ENCODE results near the gene MMRN1. TPM values are rescaled to one million over a fixed set of nuclear protein-coding genes. Genes with fewer than 3 reads are reported as not detected.

Gene MMRN1
- total RNA-seq, 2 donors from 2014 or later: 8.0 to 12.5 TPM

DNA sequence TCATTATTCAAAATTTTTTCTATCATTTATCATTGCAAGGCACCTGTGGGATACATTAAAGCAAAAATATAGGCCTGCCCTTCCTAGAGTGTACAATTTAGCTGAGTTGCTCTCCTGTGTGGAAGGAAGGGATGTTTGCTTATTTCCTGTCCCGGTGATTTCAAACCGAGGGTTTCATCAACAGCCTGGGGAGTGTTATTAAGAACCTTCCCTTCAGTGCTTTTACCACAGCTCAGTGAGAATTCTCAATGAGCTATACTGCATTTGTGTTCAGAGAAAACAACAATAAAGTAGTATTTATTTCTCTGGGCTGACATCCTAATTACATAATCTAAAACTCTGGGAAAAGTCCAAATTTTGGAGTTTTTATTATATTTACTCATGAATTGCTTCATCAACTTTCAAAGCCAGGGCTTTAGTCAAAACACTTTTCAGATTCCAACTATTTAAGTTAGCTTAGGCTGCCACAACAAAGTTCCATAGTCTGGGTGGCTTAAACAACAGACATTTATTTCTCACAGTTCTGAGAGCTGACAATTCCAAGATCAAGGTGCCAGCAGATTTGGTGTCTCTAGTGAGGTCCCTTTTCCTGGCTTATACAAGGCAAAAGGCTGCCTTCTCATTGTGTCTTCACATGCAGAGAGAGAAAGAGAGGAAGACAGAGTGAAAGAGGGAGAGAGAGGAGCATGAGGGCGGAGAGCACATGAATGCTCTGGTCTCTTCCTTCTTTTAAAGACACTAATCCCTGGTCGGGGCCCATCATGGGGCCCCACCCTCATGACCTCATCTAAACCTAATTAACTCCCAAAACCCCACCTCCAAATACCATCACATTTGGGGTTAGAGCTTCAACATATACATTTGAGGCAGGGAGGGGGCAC lies 62.6 kb downstream of the MMRN1 start:
- intact Hi-C loops (cut with DNase I): no loop called here
- no peak for DNase-seq

DNA sequence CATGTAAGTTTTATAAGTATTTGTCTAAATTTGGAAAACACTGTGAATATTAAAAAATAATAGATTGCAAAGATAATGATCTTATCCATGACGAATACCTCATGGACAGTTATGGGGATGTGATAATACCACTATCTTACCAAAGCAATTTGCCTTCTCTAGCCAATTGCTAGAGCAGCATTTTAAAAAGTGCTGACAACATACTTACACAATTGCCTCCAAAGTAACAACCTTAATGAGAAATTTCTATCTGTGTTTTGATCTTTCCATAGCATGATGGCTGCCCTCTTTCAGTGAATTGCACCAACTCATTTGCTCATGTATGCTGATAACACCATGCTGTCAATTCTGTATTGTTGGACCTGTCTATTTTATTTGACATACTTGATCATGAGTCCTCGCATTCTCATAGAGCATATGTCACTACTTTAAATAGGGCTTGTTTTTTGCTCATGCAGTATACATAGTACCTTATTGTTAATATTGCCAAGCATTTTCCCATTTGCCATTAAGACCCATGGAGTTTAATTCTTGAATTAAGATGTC lies 87.2 kb downstream of the MMRN1 start:
- intact Hi-C loops (cut with DNase I): no loop called here
- ATAC-seq (no peak), DNase-seq (no peak)

More for the DNA sequence above, 62.6 kb downstream of the MMRN1 start:
- no peak for ATAC-seq

DNA sequence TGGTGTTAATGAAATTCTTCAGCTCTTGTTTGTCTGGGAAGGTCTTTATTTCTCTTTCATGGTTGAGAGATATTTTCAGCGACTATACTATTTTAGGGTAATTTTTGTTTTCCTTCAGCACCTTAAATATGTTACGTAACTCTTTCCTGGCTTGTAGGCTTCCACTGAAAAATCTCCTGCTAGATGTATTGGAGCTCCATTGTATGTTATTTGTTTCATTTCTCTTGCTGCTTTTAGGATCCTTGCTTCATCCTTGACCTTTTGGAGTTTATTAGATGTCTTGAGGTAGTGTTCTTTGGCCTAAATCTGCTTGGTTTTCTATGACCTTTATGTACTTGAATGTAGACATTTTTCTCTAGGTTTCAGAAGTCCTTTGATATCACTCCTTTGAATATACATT lies 93.6 kb downstream of the MMRN1 start:
- DNase-seq (no peak), ATAC-seq (no peak)
- intact Hi-C loops (cut with DNase I): no loop called here

DNA sequence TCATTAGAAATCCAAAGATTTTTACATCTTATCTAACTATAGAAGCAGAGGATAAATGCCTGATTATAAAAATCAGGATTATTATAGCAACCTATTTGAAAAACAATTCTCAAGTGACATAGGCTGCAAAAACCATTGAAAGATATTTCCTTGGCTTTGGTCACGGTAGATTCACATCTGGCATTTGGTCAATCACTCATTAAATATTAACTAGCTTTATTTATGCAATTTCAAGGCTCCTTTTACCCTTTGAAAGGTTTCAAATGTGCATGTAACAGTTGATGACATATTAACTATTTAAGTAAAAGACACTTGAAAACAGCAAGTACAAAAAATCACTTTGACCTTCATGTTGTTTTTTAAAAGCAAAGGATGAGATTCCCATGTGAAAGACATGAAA lies 98.1 kb downstream of the MMRN1 start:
- ATAC-seq: no peak
- intact Hi-C loops (cut with DNase I): no loop called here

DNA sequence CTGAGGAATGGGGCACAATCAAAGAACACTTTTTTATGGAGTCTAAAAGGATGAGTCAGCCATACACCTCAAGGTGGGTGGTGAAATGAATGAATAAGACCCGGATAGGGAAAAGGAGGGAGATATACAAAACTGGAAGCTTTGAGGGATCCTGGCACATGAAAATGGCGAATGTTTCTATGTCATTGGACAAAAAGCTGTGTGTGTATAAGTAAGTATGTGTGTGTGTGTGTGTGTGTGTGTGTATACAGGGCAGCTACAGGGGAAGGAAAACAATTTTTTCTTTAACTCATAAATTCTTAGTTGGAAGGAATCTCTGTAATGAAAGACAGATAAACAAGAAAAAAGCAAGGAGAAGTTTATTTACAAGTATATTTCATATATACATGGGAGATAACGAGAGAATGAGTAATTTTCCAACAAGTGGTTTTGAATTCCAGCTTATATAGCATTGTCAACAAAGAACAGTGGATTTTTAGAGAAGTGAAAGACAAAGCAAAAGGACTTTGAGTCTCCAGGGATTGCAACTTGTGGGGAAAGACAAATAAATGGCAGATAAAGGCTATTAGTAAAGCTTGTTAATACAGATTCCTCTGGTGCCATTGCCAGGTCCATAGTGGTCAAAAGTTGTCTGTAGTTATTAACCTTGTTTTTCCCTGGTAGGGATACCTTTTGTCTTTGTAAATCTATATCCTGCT lies 99.7 kb downstream of the MMRN1 start:
- ATAC-seq (no peak), DNase-seq (no peak)
- intact Hi-C loops (cut with DNase I): no loop called here

More for the DNA sequence above, 98.1 kb downstream of the MMRN1 start:
- DNase-seq: no peak

DNA sequence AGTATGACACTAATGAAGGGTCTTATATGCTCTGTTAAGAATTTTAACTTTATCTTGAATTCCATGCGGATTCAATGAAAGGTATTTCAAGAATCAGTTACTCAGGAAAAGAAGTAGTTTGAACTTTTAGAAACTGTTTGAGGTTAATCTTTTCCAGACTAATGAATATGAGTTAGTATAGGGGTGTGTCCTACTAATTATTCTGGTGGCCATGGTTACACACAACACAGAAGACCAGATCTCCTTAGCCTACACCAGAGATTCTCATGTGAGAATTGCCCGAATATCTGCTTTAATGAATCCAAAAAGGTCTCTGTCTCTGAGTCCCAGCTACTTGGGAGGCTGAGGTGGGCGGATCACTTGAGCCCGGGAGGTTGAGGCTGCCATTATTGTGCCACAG lies 100.4 kb downstream of the MMRN1 start:
- intact Hi-C loops (cut with DNase I): no loop called here
- DNase-seq: no peak

DNA sequence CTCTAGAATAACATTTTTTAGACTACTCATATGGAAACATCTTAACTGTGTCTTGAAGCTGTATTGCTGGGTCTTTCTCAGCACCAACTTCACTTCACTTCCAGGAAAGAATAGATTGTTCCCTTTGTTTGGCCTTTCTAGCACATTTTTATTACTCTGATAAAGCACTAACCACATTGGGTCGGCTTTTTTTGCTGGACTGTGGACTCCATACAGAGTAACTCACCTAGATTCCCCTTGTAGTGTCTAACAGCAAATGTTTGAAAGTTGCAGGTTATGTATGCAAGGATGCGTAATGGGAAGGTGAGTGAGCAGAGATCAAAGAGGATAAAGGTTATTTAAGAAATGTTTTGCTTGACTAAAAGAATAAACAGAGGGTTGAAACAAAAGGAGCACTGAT lies 101.2 kb downstream of the MMRN1 start:
- intact Hi-C loops (cut with DNase I): no loop called here
- ATAC-seq (no peak), DNase-seq (no peak)

More for the DNA sequence above, 100.4 kb downstream of the MMRN1 start:
- ATAC-seq: no peak

DNA sequence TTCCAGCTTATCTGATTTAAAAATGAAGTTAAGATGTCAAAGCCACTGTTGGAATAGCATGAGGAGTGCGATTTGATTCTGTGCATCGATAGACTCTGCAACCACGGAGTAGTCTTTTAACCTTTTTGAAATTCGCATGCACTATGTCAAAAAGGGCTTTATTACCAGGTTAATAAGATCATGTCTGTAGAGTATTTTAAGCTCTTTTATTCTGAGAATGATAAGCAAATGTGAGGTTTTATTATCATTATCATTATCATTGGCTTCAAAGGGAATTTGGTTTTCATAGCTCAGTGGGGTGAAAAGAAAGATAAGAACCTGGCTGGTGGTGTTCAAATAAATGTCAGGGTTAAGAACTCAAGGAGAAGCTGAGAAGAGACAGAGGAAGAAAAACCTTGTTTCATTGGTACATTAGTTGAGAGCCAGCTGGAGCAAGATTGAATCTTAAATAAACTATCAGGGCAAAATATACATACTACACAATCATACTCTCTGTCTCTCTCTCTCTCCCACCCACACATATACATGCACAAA lies 102.6 kb downstream of the MMRN1 start:
- DNase-seq: no peak
- ATAC-seq: no peak
- intact Hi-C loops (cut with DNase I): no loop called here

DNA sequence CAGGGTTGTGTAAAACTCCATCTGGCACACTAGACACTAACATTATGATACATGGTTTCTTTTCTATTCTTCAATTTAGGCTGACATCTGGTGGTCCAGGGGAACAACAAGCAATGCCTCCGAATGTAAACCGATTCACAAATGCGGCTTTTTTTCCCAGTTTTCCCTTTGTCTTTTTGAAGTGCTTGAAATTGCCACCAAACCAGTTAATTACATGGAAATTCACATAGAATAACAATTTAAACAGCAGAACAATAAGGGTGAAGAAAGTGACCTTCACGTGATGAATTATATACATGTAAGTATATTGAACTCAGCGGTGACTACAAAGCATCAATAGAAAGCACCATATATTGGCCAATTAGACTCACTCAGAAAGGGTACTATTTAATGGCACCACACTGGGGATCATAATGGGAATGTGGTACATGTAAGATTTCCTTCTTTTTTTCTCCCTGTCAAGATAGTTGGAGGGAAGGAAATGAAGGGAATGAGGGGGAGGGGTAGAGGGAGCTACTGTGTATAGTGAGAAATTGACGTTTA lies 103.9 kb downstream of the MMRN1 start:
- intact Hi-C loops (cut with DNase I): no loop called here
- ATAC-seq: no peak
- no peak for DNase-seq

DNA sequence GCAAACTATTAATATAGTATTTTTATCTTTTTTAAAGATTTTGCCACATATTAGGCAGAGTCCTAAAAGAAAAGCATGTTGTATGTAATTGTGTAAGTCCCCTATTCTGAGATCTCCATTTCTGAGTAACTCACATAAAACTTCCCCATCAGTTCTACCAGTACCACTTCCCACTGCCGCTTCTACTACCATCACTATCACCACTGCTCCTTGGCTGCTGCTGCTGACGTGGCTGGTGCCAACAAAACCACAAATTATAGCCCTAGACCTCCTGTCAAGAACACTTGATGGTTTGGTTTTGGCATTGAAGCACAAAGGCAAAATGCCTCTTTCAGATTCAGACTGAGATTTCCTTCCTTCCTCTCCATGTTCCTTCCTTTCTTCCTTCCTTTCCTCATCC lies 106.4 kb downstream of the MMRN1 start:
- intact Hi-C loops (cut with DNase I): no loop called here
- no peak for DNase-seq
- ATAC-seq: no peak

DNA sequence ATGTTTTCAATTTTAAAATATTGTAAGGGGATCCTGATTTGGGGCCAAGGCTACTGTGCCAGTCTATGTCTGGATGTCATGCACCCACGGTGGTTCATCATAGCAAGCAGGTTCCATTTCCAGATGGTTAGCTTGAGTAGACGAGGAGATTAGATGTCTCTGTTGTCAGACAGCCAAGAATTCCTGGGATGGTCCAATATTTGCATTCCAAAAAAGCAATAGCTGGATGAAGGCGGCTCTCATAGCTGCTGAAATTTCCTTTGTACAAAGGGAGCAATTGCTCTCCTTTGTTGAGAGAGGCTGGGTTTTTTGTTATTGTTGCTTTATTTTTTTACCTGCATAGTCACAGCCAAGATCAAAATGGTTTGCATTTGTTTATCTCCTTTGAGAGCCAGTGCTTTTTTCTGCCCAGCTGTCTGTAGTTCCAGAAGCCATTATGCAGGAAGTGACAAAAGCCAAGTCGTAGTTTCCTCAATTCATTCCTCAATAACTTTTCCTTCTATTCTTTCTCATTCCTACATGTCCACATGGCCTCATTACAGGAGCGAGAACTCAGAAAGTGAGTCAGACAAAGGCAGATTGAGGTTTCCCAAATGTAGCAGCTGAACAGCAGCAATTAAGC lies 107.9 kb downstream of the MMRN1 start:
- no peak for ATAC-seq
- intact Hi-C loops (cut with DNase I): no loop called here

More for the DNA sequence above, 107.9 kb downstream of the MMRN1 start:
- DNase-seq: no peak

Other genes with a start within 250 kb of the MMRN1 start
- 10 to 100 TPM in 1 of 2 donors, 1 to 10 TPM in 1; 10.0 to 12.7 TPM for gene SNCA, start 57.7 kb upstream of the MMRN1 start, total RNA-seq
- 10 to 100 TPM in 1 of 2 donors, 1 to 10 TPM in 1; 9.6 to 12.3 TPM for gene CCSER1, start 232.5 kb downstream of the MMRN1 start, total RNA-seq